Measurements from ENCODE around the gene CDHR1.

The CDHR1 gene

DNA sequence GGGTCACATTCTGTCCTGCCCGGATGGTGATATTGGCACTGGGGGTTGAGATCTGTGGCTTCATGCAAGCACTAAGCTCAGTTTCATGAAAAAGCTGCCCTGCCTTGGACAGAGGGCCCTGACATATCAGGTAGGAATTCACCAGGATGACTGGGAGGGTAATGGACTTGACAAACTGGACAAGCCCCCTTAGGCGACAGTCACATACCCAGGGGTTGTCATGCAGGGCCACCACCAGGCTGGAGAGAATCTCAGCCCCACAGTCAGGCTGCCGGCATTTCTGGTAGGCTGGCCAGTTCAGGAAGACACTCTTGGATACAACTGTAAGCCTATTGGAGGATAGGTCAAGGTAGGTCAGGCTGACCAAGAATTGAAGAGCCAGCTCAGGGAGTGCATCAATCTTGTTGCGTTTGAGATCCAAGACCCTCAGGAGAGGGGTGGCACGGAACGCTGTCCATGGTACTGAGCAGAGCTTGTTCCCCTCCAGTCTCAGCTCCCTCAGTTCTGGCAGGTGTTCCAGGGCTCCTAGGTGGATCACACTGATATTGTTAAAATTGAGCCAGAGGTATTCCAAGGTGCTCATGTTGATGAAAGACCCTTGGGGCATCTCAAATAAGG lies 30.2 kb downstream of the CDHR1 start:
- DNase-seq = no peak
- intact Hi-C loops (cut with DNase I) = no loop called here

DNA sequence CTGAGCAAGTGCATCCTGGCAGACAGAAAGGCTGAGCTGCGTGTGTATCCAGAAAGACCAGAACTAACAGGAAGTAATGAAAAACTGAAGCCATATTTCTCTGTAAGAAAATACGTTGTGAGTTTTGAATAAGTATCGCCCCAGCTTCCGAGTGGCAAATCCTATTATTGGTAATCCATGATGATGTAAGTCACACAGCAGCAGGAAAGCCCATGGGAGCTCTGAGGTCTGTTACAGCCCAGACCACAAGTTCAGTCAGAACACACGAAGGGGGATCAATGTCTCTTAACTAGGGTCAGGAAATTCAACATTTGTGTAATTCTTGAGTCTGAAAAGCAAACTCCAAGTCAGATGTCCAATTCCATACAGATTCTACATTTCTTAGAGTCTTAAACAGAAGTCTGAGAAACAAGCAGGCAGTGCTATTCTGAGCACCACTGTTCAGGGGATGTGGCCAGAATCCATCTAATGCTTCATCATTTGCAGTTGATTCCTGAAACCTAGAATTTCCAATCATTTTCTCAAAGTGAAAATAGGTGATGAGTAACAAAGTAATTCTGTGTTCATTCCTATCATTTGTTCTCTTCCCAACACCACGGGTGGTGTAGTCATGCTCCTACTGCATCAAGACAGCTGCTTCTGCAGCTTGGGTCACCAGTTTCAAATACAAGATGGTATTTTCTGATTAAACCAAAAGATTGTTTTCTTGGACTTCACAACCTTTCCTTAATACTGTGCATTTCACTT lies 31.3 kb downstream of the CDHR1 start, which contains the start of gene LRIT2:
LRIT2 (minus strand) TSS at position 118 of the 747 bp plus-strand sequence; CDS start at position 94, 24 bp downstream.
- no peak for DNase-seq
- intact Hi-C loops (cut with DNase I) = no loop called here

DNA sequence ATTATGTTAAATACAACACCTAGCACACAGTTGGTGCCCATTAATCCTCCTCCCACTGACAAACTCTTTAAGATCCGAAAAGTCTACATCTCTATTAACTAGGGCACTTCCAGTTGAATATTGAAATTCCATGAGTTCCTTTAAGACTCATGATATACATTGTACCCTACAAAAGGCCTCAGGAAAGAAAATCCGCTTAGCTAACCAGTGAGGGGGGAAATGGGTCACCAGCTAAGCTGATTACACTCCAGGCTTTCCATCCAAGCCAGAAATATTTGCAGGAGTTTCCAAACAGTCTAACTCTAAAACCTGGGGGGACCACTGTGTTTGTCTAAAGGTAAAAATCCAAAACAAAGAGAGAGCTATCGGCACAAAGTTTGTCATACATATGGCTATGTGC lies 32.3 kb downstream of the CDHR1 start:
- no peak for DNase-seq
- intact Hi-C loops (cut with DNase I) = no loop called here

DNA sequence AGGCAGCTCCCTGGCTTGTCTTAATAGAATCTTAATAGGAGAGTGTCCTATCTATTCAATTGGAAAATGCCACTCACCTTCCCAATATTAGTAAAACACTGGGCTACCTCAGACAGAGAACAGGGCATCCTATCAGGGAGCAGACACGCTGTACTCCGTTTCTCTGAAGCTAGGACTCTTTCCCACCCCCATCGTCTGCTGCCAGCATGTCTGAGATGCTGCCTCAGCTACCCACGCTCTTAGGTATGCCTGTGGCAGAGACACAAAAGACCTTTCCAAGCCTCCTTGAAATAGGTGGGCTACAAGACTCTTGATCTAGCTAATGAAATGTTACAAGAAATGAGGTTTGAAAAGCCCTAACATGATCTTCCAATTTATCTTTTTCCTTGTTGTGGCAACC lies 33.5 kb downstream of the CDHR1 start:
- intact Hi-C loops (cut with DNase I) = no loop called here
- DNase-seq = no peak

DNA sequence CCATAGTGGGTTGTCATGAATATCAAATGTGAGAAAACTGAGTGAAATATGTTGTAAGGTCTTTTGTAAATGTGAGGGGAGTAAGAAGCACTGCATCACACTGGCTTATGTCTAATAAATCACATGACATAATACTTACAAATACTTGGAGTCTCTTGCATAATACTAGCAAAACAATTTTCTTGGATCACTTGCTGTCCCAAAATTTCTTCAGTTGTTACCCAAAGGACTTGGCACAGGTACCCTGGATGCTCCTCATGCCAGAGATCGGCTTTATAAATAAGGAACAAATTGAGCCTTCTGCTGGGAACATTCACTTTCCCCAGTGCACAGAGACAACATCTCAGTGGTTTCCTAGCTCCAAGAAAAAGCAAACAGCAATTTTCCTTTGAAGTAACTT lies 36.0 kb downstream of the CDHR1 start:
- intact Hi-C loops (cut with DNase I) = no loop called here
- no peak for DNase-seq

DNA sequence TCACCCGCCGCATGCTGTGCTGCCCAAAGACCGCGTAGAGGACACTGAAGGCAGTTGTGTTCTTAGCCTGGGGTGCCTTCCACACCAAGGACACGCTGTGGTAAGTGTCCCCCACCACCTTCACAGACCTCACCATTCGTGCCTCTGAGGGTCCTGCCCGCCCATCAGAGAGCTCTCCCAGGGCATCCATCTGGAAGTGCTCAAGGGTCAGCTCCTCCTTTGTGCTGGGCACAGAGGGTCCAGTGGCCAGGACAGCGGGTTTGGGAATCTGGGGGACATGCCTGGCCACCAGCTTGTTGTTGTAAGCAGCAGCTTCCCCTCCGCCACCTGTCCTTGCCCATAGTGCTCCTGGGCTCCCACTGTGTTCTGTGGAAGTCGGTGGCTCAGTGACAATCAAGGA lies 38.0 kb downstream of the CDHR1 start:
- intact Hi-C loops (cut with DNase I) = no loop called here
- DNase-seq = peak in 1 of 10 donors; percentile 62

DNA sequence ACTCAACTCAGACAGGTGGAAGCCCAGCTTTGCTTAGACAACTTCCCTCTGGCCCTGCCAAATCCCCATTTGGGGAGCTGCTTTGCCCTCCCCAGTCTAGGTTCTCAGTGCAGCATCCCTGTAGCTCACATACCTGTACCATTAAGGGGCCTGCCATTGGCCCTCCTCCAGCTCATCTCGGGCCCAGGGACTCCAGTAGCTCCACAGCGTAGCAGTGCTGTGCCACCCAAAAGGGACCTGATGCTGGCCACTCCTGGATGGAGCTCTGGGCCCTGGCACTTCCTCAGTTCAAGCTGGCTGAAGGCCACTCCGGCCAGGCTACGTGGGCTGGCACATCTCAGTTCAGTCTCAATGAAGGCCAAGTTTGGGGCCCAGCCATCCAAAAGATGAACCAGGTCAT lies 39.6 kb downstream of the CDHR1 start:
- no peak for DNase-seq
- intact Hi-C loops (cut with DNase I) = no loop called here

DNA sequence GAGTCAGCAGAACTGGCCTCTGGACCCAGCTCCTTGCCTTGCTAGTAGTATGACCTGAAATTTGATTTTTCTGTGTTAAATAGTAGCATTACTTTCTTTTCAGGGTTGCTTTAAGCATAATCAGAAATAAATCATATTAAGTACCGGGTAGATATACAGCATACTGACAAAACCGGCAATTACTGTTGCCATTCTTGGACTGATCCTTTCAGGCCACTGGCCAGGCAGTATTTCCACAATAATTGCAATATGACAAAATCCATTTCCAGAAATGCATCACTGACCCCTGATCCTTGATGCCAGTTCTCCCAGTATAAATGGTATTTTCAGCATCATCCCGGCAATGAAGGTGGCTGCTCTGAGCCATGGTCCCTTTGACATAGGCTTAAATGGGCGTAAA lies 40.1 kb downstream of the CDHR1 start:
- intact Hi-C loops (cut with DNase I) = no loop called here

DNA sequence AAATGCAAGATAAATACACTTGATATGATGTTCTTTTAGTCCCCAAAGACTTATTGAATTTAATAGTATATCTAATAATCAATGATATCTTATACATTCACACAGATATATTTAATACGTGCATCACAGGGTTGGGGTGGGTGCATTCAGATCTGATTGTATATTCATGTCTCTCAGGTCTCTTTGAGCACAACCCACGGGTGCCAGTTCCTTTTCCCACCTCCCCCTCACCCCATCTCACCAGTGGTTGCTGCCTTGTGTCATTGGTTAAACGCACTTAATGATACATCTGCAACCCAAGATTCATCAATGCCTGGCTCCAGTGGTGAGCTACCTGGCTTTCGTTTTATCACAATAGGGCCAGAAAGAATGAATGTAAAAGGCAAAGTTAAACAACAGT lies 40.8 kb downstream of the CDHR1 start:
- no peak for DNase-seq
- intact Hi-C loops (cut with DNase I) = no loop called here

More for the DNA sequence above, 40.1 kb downstream of the CDHR1 start:
- DNase-seq = no peak

DNA sequence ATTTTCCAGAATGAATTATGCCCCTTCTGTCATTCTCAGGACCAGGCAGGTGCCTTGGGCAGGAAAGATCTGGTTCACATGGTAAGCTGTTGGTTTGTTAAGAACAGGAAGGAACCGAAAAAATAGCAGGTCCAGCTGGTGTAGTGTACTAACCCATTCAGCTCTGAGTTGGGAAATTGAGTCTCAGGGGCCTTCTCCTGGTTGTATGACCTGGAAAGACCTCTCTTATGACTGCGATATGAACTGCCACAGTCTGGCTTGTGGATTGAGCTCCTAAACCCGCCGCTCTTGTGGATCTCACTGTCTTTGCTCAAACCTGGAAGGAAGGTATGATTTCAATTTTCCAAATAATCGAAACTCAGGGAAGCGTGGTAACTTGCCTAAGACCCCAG lies 42.5 kb downstream of the CDHR1 start:
- DNase-seq = no peak
- intact Hi-C loops (cut with DNase I) = no loop called here

DNA sequence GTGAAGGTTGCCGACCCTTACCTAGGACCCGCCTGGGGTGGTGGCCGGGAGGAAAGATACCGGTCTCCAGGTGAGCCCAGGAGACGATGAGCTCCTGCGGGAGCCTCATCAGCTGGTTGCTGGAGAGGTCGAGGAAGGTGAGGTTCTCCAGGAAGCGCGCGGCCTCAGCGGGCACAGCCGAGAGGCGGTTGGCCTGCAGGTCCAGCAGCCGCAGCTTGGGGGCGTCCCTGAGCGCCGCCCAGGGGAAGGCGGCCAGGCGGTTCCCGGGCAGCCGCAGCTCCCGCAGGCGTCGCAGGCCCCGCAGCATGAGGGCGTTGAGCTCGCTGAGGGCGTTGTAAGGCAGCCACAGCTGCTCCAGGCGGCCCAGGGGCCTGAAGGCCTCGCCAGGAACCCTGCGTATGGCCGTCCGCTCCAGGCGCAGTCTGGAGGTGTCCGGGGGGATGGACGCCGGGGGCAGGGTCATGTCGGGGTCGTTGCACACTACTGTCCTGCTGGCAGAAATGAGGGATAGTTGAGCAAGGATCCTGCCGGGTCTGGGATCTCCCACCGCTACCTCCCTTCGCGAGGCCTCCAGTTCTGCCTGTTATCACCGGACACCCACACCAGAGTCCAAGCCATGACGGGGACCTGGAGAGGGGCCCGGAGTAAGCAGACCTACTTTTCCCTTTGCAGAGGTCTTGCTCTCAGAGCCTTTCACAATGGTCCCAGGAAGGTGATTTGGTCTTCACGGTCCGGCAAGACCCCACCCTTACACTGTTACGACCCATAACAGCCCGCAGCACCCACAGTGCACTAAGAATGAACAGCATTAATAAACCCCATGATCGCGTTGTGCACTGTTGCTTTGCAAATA lies 43.1 kb downstream of the CDHR1 start:
- DNase-seq = no peak
- intact Hi-C loops (cut with DNase I) = no loop called here

DNA sequence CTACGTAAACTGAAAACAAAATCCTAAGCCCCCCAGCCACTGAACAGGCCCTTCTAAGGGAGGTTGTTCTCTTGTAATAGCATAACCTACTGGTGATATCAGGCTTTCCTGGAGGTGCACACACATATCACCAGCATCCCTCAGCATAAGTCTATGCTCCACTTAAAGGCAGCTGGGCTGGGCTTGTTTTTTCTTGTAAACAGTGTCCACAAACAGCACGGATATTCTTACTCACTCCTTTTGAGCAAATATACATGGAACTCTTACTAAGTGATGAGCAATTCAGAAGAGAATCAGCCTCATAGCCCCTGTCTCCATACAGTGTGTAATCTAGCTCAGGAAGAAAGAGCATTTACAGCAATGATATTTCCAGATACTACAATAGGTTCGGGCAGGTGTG lies 44.6 kb downstream of the CDHR1 start:
- DNase-seq = no peak
- intact Hi-C loops (cut with DNase I) = no loop called here

DNA sequence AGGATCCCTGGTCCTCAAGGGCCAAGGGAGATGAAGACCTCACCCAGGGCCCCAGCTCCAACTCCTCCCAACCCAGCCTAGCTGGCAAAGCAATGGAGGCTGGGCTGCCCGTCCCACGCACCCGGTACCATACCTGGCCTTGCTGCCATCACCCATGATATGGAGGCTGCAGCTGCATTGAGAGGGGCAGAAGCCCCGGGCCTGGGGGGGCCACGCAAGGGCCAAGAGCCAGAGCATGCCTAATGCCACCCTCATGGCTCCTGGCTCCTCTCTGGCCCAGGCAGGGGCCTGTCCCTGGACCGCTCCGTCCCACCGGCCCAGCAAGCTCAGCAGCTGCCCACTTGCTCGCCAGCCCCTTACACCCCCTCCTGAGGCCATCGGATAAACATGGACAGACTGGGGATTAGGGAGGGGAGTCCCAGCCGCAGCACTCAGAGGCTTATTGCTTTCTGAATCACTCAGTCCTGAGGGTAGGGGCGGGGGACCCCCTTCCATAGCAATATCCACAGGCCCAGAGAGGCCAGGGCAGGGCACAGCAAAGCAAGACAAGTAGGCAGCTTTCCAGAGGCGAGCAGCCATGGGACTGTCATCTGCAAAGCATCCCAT lies 47.0 kb downstream of the CDHR1 start, which contains the start of gene LRIT1:
LRIT1 (minus strand) TSS at position 362 of the 606 bp plus-strand sequence; CDS start at position 255, 107 bp downstream.
- no peak for DNase-seq
- intact Hi-C loops (cut with DNase I) = no loop called here

DNA sequence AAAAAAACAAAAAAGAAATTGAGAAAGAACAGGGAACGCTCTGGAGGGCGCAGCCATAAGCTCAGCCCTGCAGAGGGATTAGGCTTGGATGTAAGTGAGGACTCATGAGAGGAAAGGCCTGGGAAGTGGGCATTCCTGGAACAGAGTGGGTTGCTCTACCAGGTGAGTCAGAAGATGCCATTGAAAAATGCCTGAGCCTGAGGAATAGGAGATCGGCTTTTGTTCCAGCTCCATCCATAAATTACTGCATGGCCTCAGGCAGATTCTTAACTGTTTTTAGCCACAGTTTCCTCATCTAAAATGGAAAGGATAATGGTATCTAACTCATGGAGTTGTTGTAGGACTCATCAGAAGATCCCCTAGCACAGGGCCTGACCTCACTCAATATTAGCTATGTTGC lies 49.4 kb downstream of the CDHR1 start:
- DNase-seq = no peak
- intact Hi-C loops (cut with DNase I) = no loop called here

DNA sequence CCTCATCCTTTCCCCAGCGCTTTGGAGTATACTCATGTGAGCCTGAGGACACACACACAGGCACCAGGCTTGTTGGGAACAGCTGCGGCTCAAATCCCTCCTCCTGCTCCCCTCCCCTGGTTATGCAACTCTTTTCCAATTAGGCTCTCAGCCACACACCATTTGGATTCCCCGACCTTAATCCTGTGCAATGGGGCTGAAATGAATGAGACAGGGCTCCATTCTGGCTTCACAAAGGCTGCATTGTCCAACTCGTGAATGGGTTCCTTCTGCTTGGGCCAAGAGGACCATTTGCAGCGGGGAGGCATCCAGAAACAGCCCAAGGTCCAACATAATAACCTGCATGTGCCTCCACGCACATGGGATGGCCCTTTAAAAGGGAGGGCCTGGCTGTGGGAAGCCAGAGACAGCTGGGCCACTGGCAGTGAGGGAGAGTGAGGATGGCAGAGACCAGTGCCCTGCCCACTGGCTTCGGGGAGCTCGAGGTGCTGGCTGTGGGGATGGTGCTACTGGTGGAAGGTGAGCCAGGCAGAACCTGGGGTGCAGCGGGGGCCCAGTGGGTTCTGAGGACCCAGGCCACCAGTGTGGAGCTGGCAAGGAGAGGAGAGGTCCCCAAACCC lies 50.4 kb downstream of the CDHR1 start, which contains the start of gene RGR:
RGR (plus strand) TSS at position 403 of the 620 bp plus-strand sequence; CDS start at position 441, 38 bp downstream.
- peak; percentile 77 to 98 (median 88) for DNase-seq
- intact Hi-C loops (cut with DNase I) = no loop called here

DNA sequence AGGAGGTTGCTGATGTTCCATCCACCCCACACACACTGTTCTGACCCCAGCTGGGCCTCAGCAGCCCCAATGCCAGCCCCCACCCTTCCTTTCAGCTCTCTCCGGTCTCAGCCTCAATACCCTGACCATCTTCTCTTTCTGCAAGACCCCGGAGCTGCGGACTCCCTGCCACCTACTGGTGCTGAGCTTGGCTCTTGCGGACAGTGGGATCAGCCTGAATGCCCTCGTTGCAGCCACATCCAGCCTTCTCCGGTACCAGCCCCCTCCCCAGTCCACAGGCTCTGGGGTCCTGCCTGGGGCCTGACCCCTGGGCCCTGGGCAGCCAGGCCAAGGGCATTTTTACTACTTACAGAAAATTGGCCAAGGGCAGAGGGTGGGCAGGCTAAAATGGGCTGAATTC lies 53.2 kb downstream of the CDHR1 start:
- intact Hi-C loops (cut with DNase I) = no loop called here
- DNase-seq = no peak

DNA sequence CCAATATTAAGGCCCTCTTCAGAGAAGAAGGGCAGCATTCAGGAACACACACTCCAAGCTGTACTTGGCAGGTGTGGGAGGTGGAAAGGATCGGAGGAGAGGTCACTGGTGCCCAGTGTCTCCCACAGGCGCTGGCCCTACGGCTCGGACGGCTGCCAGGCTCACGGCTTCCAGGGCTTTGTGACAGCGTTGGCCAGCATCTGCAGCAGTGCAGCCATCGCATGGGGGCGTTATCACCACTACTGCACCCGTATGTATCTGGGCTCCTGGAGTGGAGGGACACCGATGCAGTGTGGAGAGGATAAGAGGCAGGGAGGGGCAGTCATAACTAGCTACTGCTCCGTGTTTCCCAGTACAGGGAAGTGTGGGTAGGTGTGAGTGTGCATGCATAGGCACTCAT lies 54.5 kb downstream of the CDHR1 start:
- DNase-seq = no peak

DNA sequence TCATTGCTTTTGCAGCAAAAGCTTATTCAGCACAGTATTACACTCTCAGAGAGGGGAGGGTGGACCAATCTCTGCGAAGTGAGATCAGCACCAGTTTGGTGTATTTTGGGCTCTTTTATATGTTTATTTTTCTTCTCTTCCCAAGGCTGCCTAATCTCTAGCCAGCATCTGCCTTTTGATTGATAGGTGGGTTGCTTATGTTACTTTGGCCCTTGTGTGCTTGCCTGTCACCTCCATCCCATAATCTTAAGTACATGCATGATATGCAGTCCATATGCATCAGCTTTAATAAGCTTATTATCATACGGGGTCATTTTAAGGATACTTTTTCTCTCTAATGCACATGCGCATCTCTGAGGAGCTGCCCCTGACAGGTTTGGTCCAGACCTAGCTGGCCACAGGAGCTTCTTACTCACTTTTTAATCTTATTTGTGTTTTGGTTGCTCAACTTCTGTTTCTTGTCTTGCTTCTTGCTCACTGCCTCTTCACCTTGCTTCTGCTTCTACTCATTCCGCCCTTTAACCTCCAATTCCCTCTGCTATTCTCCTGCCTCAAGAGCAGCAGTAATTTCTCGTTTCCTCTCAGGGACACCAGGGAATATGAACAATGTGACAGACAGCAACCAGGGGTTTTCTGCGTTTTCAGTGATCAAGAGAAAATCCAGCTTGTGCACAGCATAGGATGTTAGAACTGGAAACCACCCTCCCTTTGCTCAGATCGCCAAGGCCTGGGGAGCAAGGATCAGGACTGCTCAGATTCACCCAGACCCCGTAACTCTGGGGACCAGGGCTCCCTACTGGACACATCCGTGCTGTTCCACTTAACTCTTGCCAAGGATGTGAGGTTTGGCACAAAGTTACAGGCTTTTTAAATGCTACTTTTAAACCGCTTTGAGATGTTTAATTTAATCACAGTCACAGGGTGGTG lies 60.5 kb downstream of the CDHR1 start:
- no peak for DNase-seq
- intact Hi-C loops (cut with DNase I) = no loop called here

More for the DNA sequence above, 54.5 kb downstream of the CDHR1 start:
- intact Hi-C loops (cut with DNase I) = no loop called here
